ENCODE results near the gene TTLL9. TPM values are rescaled to one million over a fixed set of nuclear protein-coding genes. Genes with fewer than 3 reads are reported as not detected.
A peak's percentile ranks its signal among the peaks of the same experiment; 100 is the strongest.

The TTLL9 gene
- polyA plus RNA-seq, 4 donors, result 2.2 to 5.9 (median 3.8) TPM

DNA sequence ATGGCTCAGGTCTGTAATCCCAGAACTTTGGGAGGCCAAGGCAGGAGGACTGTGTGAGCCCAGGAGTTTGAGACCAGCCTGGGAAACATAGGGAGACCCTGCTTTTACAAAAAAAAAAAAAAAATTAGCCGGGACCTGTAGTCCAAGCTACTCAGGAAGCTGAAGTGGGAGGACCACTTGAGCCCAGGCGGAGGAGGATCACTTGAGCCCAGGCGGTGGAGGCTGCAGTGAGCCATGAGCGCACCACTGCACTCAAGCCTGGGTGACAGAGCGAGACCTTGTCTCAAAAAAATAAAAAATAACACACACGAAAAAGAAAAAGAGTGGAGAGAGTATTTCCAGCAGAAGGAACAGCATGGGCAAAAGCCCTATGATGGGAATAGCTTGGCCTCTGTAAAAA, 2.0 kb downstream of the TTLL9 start:
- DNase-seq (ENCODE audit: low read depth in 4 of 4, low spot score in 2 of 4), result no peak

DNA sequence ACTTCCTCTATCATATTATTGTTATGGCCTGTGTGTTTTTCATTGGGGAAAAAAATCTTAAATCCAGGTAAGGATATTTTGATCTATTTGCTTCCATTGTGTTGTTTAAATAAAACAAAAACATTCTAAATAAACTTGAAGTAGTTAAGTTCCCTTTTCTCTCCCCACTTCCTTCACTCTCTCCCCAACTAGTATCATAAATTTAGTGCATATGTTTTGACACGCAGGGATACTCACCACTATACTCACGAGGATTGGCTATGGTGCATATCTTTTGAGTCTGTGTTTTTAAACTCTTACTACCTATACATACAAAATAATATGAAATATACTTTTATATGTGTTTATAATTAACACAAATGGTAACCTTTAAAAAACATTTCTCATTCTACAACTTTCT, 5.2 kb downstream of the TTLL9 start:
- no peak for DNase-seq (ENCODE audit: low read depth in 4 of 4, low spot score in 2 of 4)

DNA sequence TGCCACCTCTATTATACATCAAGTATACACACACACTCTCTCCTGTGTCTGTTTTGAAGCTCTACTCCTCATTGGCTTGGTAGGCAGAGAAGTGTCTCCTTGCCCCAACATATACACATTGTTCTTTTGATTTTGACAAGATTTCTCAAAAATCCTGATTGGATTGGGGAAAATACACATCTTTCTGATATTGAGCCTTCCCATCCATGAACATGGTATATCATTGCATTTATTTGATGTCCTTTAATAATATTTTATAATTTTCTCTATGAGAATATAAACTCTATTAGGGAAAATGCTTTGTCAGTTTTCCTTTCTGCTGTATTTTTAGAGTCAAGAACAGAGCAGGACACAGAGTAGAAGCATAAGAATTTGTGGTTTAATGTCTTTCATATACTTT, 7.2 kb downstream of the TTLL9 start:
- DNase-seq (ENCODE audit: low read depth in 4 of 4, low spot score in 2 of 4), result no peak

DNA sequence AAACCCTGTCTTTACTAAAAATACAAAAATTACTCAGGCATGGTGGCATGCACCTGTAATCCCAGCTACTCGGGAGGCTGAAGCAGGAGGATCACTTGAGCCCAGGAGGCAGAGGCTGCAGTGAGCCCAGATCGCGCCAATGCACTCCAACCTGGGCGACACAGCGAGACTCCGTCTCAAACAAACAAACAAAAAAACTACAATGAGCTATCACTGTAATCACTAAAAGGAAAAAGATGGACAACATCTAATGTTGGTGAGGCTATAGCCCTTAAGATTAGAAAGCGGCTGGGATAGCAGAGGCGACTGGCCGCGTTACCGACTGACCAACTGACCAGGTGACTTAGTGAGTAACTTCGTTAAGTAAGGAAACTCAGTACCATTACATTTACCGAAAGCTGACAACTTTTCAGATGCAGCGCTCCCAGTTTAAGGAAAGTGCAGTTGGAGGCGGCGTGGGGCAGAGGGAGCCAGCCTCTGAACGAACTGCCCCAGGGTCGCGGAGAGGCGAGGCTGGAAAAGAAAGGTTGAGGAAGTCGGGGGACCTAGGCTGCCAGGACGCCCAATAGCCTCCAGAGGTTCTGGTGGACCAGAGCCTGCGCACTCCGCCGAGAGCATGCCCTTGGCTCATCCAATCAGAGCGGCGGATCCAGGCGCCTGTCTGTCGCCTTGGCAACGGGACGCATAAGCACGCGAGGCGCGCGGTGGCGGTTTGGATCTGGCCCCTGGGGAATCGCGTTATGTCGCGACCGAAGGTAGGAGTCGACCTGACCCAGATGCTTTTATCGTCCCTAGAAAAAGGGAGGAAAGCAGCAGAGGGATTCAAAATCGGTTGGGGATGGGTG, 8.9 kb downstream of the TTLL9 start:
- peak; percentile 84 to 91 (median 88) for DNase-seq (ENCODE audit: low read depth in 4 of 4, low spot score in 2 of 4)

DNA sequence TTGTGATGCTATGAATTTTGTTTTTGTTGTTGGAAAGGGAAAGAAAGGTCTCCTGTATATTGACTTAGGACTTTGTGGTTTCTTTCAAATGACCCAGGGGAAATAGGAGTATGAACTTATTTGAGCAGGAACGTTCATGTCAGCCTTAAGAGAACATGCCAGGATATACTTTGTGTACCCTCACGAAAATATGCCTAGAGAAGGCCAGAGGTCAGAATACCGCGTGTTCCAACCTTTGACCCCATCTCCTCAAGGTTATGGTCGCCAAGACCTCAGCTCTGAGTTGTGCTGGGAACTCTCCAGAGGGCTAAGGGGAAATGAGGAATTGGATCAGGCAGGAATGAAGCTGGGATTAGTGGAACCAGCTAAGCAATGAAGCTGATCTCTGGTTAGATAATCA, 11.5 kb downstream of the TTLL9 start:
- no peak for DNase-seq (ENCODE audit: low read depth in 4 of 4, low spot score in 2 of 4)

DNA sequence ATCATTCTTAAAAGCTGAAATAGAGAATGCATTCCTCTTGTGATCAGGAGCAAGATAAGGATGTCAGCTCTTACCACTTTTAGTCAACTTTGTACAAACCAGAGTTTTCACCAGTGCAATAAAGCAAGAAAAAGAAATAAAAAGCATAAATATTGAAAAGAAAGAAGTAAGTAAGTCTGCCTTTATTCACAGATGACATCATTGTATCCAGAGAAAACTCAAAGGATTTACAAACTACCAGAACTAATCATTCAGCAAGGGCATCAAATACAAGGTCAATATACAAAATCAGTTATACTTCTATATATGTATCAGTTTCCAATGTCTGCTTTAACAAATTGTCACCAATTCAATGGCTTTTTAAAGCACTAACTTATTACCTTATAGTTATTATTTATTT, 13.4 kb downstream of the TTLL9 start:
- no peak for DNase-seq (ENCODE audit: low read depth in 4 of 4, low spot score in 2 of 4)

DNA sequence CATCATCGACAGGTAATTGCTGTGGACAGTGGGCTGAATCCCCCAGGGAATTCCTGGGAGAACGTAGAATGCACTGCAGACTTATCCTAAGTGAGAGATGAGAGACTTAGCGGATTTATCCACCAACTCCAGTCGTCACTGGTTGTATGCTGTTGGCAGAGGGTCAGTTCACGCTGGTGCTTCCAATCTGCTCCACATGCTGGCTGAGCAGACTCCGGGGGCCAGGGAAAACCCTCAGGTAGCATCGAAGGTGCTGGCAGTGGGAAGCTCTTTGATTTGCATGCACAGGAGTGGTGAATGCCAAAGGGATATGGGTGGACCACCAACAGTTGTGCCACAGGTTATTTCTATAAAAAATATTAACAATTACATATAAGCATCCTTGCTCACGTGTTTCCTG, 20.2 kb downstream of the TTLL9 start:
- DNase-seq (ENCODE audit: low read depth in 4 of 4, low spot score in 2 of 4), result no peak

DNA sequence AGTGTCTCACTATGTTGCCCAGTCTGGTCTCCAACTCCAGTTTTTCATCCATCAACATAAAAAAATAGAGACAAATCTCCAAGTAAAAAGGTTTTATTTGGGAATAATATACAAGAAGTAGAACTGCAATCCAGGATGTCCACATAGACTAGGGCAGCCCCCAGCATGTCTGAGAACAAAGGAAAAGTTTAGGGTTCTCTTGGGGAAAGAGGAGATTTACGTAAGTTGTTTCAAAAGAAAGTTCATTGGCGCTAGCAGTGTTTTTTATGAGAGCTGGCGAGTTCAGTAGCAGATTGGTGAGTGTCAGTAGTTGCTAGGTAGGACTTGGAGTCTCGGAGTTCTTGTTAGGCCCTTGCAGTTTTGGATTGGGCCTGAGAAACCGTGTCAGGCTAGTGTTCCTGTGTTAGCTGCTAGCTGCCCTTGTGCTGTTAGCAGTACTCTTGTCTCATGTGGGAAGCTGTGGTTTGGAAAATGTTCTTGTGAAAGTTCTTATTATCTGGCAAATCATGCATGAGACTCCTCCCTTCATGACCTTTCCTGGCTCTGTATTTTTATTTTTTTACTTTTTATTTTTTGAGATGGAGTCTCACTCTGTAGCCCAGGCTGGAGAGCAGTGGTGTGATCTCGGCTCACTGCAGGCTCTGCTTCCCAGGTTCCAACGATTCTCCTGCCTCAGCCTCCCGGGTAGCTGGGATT, 24.7 kb downstream of the TTLL9 start:
- peak in 1 of 4 donors; percentile 29 for DNase-seq (ENCODE audit: low read depth in 4 of 4, low spot score in 2 of 4)

DNA sequence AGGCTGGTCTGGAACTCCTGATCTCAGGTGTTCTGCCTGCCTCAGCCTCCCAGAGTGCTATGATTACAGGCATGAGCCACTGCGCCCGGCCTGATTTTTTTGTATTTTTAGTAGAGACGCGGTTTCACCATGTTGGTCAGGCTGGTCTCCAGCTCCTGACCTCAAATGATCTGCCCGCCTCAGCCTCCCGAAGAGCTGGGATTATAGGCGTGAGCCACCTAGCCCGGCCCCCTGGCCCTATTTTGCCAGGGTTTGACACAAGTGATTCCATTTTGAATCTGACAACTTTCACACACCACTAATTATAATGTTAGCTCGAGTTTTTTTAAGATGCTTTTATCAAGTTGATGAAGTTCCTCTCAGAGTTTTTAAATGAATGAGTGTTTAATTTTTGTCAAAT, 25.6 kb downstream of the TTLL9 start:
- no peak for DNase-seq (ENCODE audit: low read depth in 4 of 4, low spot score in 2 of 4)

DNA sequence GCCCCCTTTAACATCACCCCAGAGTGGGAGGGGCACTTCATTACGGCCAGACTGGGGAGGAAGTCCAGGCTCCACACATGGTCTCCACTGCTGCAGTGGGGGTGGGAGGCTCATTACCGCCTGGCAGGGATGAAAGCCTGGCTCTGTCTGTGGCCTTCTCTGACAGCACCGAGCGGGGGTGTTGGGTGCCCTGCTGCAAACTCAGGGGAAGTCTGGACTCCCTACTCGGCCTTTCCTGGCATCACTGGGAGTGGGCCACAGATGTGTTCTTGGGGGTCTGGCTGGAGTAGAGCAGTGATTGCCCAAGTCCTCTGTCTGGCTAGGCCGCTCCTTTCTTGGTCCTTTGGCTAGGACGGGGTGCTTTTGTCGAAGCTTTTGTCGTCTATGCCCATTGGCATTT, 27.1 kb downstream of the TTLL9 start:
- DNase-seq (ENCODE audit: low read depth in 4 of 4, low spot score in 2 of 4), result no peak

DNA sequence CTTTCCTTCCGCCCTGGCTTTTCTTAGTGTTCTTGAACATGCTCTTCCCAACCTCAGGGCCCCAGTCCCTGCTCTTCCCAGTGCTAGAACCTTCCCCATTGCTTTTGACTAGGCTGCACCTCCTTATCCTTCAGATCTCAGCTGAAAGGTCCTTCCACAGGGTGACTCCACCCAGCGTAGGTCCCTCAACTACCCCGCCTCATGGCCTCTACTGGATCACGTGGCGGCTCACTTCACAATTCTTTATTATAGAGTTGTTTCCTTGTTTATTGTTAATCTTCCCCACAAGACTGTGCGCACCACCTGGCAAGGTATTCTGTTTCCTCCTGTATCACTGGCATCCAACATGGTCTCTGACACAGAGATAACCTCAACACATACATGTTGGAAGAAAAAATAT, 31.2 kb downstream of the TTLL9 start:
- DNase-seq (ENCODE audit: low read depth in 4 of 4, low spot score in 2 of 4), result no peak

DNA sequence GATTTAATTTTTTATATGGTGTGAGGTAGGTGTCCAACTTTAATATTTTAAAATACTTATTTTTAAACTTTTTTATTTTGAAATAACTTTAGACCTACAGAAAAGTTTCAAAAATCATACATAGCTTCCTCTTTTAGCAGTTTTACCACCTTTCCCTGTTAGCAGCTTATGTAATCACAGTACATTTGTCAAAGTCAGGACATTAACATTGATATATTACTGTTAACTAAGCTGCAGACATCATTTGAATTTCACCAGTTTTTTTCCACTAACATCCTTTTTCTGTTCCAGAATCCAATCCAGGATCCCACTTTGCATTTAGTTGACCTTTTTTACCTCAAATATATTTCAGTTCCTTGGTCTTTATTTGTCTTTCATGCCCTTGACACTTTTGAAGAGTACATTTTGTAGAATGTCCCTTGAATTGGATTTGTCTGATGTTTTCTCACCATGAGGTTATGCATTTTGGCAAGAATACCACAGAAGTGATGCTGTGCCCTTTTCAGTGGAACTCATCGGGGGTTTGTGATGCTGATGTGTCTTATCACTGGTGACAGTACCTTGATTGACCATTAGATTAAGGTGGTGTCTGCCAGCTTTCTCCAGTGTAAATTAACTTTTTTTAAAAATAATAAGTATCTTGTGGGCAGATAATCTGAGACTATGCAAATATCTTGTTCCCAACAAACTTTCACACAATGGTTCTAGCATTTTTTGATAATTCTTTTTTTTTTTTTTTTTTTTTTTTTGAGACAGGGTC, 33.4 kb downstream of the TTLL9 start:
- DNase-seq (ENCODE audit: low read depth in 4 of 4, low spot score in 2 of 4), result no peak

DNA sequence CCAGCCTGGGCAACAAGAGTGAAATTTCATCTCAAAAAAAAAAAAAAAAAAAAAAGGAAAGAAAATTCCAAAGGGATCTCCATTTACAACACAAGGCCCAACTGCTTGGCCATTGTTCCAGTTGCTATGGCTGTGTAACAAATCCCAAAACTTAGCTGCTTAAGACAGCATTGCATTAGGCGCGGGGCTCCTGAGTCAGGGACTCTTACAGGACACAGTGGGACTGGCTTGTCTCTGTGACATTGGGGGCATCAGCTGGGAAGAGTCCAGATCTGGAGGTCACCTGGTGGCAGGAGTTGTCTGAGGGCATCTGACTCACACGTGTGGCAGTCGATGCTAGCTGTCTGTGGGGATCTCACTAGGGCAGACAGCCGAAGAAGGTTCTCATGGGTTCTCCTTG, 35.6 kb downstream of the TTLL9 start:
- DNase-seq (ENCODE audit: low read depth in 4 of 4, low spot score in 2 of 4), result no peak

DNA sequence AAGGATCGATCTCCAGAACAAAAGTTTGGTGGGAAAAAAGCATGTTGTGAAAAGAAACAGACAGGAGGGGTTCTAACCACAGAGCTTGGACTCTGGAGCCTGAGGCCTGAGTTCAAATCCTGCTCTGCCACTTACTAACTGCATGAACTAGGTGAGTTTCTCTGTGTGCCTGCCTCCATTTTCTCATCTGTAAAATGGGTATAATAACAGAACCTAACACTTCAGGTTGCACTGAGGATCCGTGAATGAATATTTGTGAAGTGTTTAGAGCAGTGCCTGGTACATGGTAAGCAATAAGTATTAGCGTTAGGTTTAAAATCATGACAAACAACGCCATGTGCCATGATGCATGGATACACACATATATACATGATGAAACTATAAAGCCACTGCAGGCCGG, 36.6 kb downstream of the TTLL9 start:
- DNase-seq (ENCODE audit: low read depth in 4 of 4, low spot score in 2 of 4), result no peak

DNA sequence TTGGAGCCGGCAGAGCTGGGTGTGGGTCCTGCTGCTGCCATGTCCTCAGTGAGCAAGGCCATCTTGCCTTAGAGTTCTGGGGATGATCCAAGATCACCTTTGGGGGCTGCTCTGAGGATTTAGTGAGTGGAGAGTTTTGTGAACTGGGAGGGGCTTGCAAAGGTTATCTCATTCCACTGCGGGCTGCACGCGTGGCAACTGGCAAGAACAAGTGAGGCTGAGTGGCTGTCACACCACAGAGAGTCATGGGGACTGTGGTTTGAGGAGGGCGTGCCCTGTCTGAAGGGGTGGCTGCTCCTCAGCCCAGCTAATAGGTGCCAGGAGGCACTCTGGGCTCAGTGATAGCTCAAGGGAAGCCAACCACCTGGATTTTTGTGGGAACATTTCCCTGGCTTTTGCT, 37.6 kb downstream of the TTLL9 start:
- DNase-seq (ENCODE audit: low read depth in 4 of 4, low spot score in 2 of 4), result no peak

DNA sequence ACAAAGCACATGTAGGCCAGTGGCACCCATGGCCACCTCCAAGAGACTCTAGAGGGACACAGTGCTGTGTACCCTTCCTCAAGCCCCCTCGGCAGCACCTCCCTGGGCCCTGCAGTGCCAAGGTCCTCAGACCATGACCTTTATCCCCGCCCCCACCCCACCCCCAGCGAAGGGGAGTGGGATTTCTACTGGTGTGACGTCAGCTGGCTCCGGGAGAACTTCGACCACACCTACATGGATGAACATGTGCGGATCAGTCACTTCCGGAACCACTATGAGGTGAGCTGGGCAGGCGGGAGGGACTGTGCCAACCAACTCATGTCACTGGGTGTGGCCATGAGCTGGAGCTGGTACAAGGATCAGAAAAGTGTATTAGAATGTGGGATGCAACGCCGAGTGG, 38.0 kb downstream of the TTLL9 start:
- DNase-seq (ENCODE audit: low read depth in 4 of 4, low spot score in 2 of 4), result no peak

DNA sequence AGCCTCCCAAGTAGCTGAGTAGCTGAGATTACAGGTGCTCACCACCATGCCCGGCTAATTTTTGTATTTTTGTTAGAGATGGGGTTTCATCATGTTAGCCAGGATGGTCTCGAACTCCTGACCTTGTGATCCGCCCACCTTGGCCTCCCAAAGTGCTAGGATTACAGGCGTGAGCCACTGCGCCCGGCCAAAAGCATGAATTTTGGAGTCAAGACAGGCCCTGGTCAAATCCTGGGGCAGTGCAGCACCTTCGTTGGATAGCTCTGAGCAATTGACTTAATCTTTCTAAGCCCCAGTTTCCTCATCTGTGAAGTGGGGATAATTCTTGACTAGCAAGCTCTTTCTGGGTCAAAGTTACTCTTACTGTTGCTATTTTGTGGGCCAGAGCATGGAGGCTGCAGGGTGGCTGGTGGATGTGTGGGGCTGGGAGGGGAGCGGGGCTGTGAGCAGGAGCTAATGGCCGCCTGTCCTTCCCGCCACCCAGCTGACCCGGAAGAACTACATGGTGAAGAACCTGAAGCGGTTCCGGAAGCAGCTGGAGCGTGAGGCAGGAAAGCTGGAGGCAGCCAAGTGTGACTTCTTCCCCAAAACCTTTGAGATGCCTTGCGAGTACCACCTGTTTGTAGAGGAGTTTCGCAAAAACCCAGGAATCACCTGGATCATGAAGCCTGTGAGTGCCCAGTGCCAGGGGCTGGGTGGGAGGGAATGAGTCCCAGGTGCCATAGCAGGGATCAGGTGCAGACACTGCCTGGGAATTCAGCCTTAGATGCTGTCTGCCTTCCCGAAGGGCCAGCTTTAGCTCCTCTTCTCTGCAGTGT, 39.0 kb downstream of the TTLL9 start:
- no peak for DNase-seq (ENCODE audit: low read depth in 4 of 4, low spot score in 2 of 4)

DNA sequence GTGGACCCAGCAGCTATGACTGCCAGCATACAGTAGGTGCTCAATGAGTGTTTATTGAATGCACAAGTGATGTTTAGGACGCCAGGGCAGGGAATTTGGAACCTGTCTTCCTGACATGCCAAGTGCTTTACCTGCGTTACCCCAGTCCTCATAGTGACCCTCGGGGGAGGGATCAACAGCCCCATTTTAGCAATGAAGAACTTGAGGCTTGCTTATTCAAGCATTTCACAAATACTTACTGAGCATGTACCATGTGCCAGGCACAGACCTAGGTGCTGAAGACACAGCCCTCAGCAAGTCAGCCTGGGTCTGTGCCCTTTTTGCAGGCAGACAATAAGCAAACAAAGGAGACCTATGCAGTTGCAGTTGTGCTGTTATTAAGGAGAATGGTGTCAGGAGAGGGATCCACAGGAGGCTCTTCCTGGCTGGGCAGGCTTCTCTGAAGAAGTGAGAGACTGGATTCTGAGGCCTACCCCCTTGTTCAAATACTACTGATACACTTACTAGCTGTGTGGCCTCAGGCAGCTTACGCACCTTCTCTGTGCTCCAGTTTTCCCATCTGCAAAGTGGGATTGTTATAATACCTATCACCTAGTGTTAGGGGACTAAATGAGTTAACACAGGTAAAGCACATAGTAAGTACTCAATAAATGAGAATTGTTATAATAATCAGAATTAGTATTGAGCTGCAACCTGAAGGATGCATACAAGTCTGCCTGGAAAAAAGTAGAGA, 39.8 kb downstream of the TTLL9 start:
- DNase-seq (ENCODE audit: low read depth in 4 of 4, low spot score in 2 of 4), result no peak

DNA sequence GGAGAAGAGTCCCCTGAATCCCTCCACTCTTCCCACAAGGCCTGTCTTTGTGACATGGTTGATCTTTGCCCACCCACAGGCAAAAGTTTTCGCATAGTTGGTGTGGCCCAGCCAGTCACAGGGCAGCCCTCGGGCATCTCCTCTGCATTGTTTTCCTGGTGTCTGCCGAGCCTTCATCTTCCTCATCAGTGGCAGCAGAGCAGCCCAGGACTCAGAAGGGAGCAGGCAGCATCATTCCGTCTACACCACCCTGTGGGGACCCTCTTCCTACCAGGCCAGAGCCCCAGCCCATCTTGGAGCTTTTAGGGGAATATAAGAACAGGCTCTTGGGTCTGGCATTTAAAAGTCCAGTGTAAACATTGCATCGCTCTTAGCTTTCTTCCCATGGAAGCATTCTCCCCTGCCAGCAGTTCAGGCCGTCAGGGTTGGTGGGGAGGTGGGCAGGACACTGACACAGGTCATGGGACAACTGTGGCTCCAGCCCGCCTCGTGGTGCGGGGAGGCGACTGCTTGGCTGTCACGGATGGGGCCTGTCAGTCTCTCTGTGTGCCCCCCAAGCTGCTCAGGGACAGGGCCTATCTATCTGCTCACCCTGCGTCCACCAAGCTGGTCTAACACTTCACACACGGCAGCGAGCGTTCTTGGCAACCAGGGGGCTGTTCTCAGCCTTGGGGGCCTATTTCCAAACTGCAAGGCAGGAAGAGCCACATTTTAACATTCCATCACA, 43.2 kb downstream of the TTLL9 start:
- DNase-seq (ENCODE audit: low read depth in 4 of 4, low spot score in 2 of 4), result no peak

All from left renal cortex interstitium (tissue), 4 donors.